ENCODE results near the gene SIGLEC14. TPM values are rescaled to one million over a fixed set of nuclear protein-coding genes. Genes with fewer than 3 reads are reported as not detected.
"Not testable (repeated sequence)": the region's sequence is repeated elsewhere in the genome, so short reads cannot be mapped to it uniquely, and the experiment has no call there.

The SIGLEC14 gene
- total RNA-seq (10 to 100 TPM in 1 of 5 experiments, 1 to 10 TPM in 3, not detected in 1; 1.1 to 43.8 (median 1.8) TPM), polyA plus RNA-seq (under 1 TPM in 1 of 2 donors, not detected in 1; 0.08 TPM), total RNA-seq (not detected)

GRCh38 chr19:51646730-51647129 is at the start of gene SIGLEC14:
TSS of gene SIGLEC14 (minus strand) at chr19:51646825. CDS start at chr19:51646759, 66 bp downstream.
- H3K36me3 Mint-ChIP-seq; H3K4me3 Mint-ChIP-seq; POLR2A ChIA-PET; H3K9me3 ChIP-seq (ENCODE audit: control insufficient read depth in 2 of 3, low read length in 3 of 3); DNase-seq; H3K27ac ChIP-seq (ENCODE audit: low read depth, low read length); H3K27ac Mint-ChIP-seq; H3K4me3 ChIP-seq (ENCODE audit: low read length); CTCF ChIA-PET; H3K4me1 ChIP-seq (ENCODE audit: control insufficient read depth in 2 of 2, insufficient read depth in 2 of 2, low read length in 2 of 2); H3K36me3 ChIP-seq (ENCODE audit: control insufficient read depth in 2 of 3, insufficient read depth in 3 of 3, low read length in 3 of 3); H3K9me3 Mint-ChIP-seq; H3K27me3 ChIP-seq (ENCODE audit: control insufficient read depth in 2 of 2, insufficient read depth in 2 of 2, low read length in 2 of 2); intact Hi-C loops (cut with micrococcal nuclease): not testable (repeated sequence)
- H3K4me1 Mint-ChIP-seq, result peaks cover 0 to 10% (median 0%) of the 10 kb centered on the region in 7 donors
- peaks cover 0 to 42% (median 28%) of the 10 kb centered on the region in 5 donors for H3K27me3 Mint-ChIP-seq
- peak; percentile 62 for ATAC-seq

GRCh38 chr19:51695702-51696315 is 49.2 kb upstream of the SIGLEC14 start:
- H3K36me3 ChIP-seq (ENCODE audit: control insufficient read depth in 2 of 3, insufficient read depth in 3 of 3, low read length in 3 of 3), result no peaks in the 10 kb centered on the region
- DNase-seq (no peak), ATAC-seq (no peak)
- Mint-ChIP-seq H3K4me1 (peaks cover 8 to 17% (median 12%) of the 10 kb centered on the region in 7 donors), H3K27ac (peak overlapping the region in 1 of 9 donors; percentile 52), H3K9me3 (peaks cover 0 to 2% (median 0%) of the 10 kb centered on the region in 11 donors), H3K27me3 (peaks cover 0 to 5% (median 0%) of the 10 kb centered on the region in 5 donors), H3K4me3 (no peak overlapping the region), H3K36me3 (peaks cover 0 to 15% (median 8%) of the 10 kb centered on the region in 5 donors)
- ChIA-PET POLR2A (interaction anchor here (0.8 kb wide), 1 partner anchor 25 kb away, joined by 3 read pairs; no protein-coding TSS in a partner anchor), CTCF (interaction anchor here (0.6 kb wide), 1 partner anchor 275 kb away, joined by 3 read pairs; no protein-coding TSS in a partner anchor)
- no peaks in the 10 kb centered on the region for H3K27me3 ChIP-seq (ENCODE audit: control insufficient read depth in 2 of 2, insufficient read depth in 2 of 2, low read length in 2 of 2)
- H3K4me3 ChIP-seq (ENCODE audit: low read length), result no peak overlapping the region
- H3K27ac ChIP-seq (ENCODE audit: low read depth, low read length), result no peak overlapping the region
- intact Hi-C loops (cut with micrococcal nuclease), result no loop called here
- peaks cover 0 to 5% of the 10 kb centered on the region in 2 donors for H3K4me1 ChIP-seq (ENCODE audit: control insufficient read depth in 2 of 2, insufficient read depth in 2 of 2, low read length in 2 of 2)
- H3K9me3 ChIP-seq (ENCODE audit: control insufficient read depth in 2 of 3, low read length in 3 of 3), result no peaks in the 10 kb centered on the region

GRCh38 chr19:51695088-51695487 is 48.5 kb upstream of the SIGLEC14 start:
- Mint-ChIP-seq H3K4me1 (peaks cover 10 to 17% (median 12%) of the 10 kb centered on the region in 7 donors), H3K9me3 (peaks cover 0 to 2% (median 0%) of the 10 kb centered on the region in 11 donors), H3K36me3 (peaks cover 0 to 15% (median 7%) of the 10 kb centered on the region in 5 donors), H3K27ac (peak overlapping the region in 1 of 9 donors; percentile 56), H3K4me3 (no peak overlapping the region), H3K27me3 (peaks cover 0 to 7% (median 0%) of the 10 kb centered on the region in 5 donors)
- ChIA-PET CTCF (no interaction called here), POLR2A (interaction anchor here (0.5 kb wide), 1 partner anchor 17 kb away, joined by 3 read pairs; no protein-coding TSS in a partner anchor)
- Histone ChIP-seq H3K36me3 (ENCODE audit: control insufficient read depth in 2 of 3, insufficient read depth in 3 of 3, low read length in 3 of 3) (no peaks in the 10 kb centered on the region), H3K9me3 (ENCODE audit: control insufficient read depth in 2 of 3, low read length in 3 of 3) (no peaks in the 10 kb centered on the region), H3K27ac (ENCODE audit: low read depth, low read length) (no peak overlapping the region), H3K4me1 (ENCODE audit: control insufficient read depth in 2 of 2, insufficient read depth in 2 of 2, low read length in 2 of 2) (peaks cover 0 to 5% of the 10 kb centered on the region in 2 donors), H3K27me3 (ENCODE audit: control insufficient read depth in 2 of 2, insufficient read depth in 2 of 2, low read length in 2 of 2) (no peaks in the 10 kb centered on the region), H3K4me3 (ENCODE audit: low read length) (no peak overlapping the region)
- no peak for ATAC-seq
- intact Hi-C loops (cut with micrococcal nuclease), result no loop called here
- no peak for DNase-seq

GRCh38 chr19:51694318-51695085 is 47.9 kb upstream of the SIGLEC14 start:
- Histone ChIP-seq H3K4me1 (ENCODE audit: control insufficient read depth in 2 of 2, insufficient read depth in 2 of 2, low read length in 2 of 2) (peaks cover 0 to 5% of the 10 kb centered on the region in 2 donors), H3K9me3 (ENCODE audit: control insufficient read depth in 2 of 3, low read length in 3 of 3) (no peaks in the 10 kb centered on the region), H3K27ac (ENCODE audit: low read depth, low read length) (no peak overlapping the region), H3K36me3 (ENCODE audit: control insufficient read depth in 2 of 3, insufficient read depth in 3 of 3, low read length in 3 of 3) (no peaks in the 10 kb centered on the region), H3K4me3 (ENCODE audit: low read length) (no peak overlapping the region), H3K27me3 (ENCODE audit: control insufficient read depth in 2 of 2, insufficient read depth in 2 of 2, low read length in 2 of 2) (no peaks in the 10 kb centered on the region)
- Mint-ChIP-seq H3K9me3 (peaks cover 0 to 2% (median 0%) of the 10 kb centered on the region in 11 donors), H3K27ac (peak overlapping the region in 4 of 9 donors; percentile 33 to 82 (median 66)), H3K4me3 (no peak overlapping the region), H3K36me3 (peaks cover 0 to 15% (median 6%) of the 10 kb centered on the region in 5 donors), H3K27me3 (peaks cover 0 to 13% (median 0%) of the 10 kb centered on the region in 5 donors), H3K4me1 (peaks cover 11 to 19% (median 12%) of the 10 kb centered on the region in 7 donors)
- no peak for DNase-seq
- ChIA-PET CTCF (interaction anchor here (0.8 kb wide), 1 partner anchor 9 kb away, joined by 3 read pairs; no protein-coding TSS in a partner anchor), POLR2A (interaction anchor here (0.5 kb wide), 1 partner anchor 17 kb away, joined by 3 read pairs; no protein-coding TSS in a partner anchor)
- no peak for ATAC-seq
- intact Hi-C loops (cut with micrococcal nuclease), result no loop called here

GRCh38 chr19:51693819-51694218 is 47.2 kb upstream of the SIGLEC14 start:
- Histone ChIP-seq H3K9me3 (ENCODE audit: control insufficient read depth in 2 of 3, low read length in 3 of 3) (no peaks in the 10 kb centered on the region), H3K4me1 (ENCODE audit: control insufficient read depth in 2 of 2, insufficient read depth in 2 of 2, low read length in 2 of 2) (peaks cover 0 to 5% of the 10 kb centered on the region in 2 donors), H3K4me3 (ENCODE audit: low read length) (no peak overlapping the region), H3K27me3 (ENCODE audit: control insufficient read depth in 2 of 2, insufficient read depth in 2 of 2, low read length in 2 of 2) (no peaks in the 10 kb centered on the region), H3K36me3 (ENCODE audit: control insufficient read depth in 2 of 3, insufficient read depth in 3 of 3, low read length in 3 of 3) (no peaks in the 10 kb centered on the region), H3K27ac (ENCODE audit: low read depth, low read length) (no peak overlapping the region)
- ChIA-PET CTCF (no interaction called here), POLR2A (no interaction called here)
- Mint-ChIP-seq H3K4me1 (peaks cover 11 to 20% (median 12%) of the 10 kb centered on the region in 7 donors), H3K9me3 (peaks cover 0 to 2% (median 0%) of the 10 kb centered on the region in 11 donors), H3K27ac (peak overlapping the region in 3 of 9 donors; percentile 5 to 77 (median 40)), H3K27me3 (peaks cover 0 to 13% (median 0%) of the 10 kb centered on the region in 5 donors), H3K4me3 (no peak overlapping the region), H3K36me3 (peaks cover 0 to 15% (median 6%) of the 10 kb centered on the region in 5 donors)
- DNase-seq (no peak), ATAC-seq (no peak)
- intact Hi-C loops (cut with micrococcal nuclease), result no loop called here

- Histone ChIP-seq H3K36me3 (ENCODE audit: control insufficient read depth in 2 of 3, insufficient read depth in 3 of 3, low read length in 3 of 3) (no peaks in the 10 kb centered on the region), H3K27me3 (ENCODE audit: control insufficient read depth in 2 of 2, insufficient read depth in 2 of 2, low read length in 2 of 2) (no peaks in the 10 kb centered on the region), H3K4me3 (ENCODE audit: low read length) (no peak within 1 kb of the TSS), H3K27ac (ENCODE audit: low read depth, low read length) (no peak within 1 kb of the TSS), H3K9me3 (ENCODE audit: control insufficient read depth in 2 of 3, low read length in 3 of 3) (no peaks in the 10 kb centered on the region), H3K4me1 (ENCODE audit: control insufficient read depth in 2 of 2, insufficient read depth in 2 of 2, low read length in 2 of 2) (peaks cover 0 to 5% of the 10 kb centered on the region in 2 donors)
- no peak for DNase-seq
- Mint-ChIP-seq H3K27ac (peak within 1 kb of the TSS in 8 of 9 donors; percentile 14 to 87 (median 60)), H3K4me1 (peaks cover 17 to 25% (median 18%) of the 10 kb centered on the region in 7 donors), H3K4me3 (peak within 1 kb of the TSS in 9 of 10 donors; percentile 1 to 80 (median 46)), H3K9me3 (no peaks in the 10 kb centered on the region), H3K27me3 (peaks cover 0 to 18% (median 0%) of the 10 kb centered on the region in 5 donors), H3K36me3 (peaks cover 0 to 15% (median 5%) of the 10 kb centered on the region in 5 donors)
- POLR2A ChIA-PET, result no interaction called here
- intact Hi-C loops (cut with micrococcal nuclease), result no loop called here
- CTCF ChIA-PET, result no interaction called here
- ATAC-seq, result no peak
These were observed 46.6 kb upstream of the SIGLEC14 start, which contains the start of gene SPACA6 for GRCh38 chr19:51693260-51693659. TSS of gene SPACA6 (plus strand) at chr19:51693330. CDS start at chr19:51693527, 197 bp downstream.

Data from naive thymus-derived CD4-positive, alpha-beta T cell (primary cell).